GM12891 (cell line): ENCODE measurements around the gene SNX20.

Experiments used
- POLR2A ChIP-seq: IDR thresholded peaks from 2 replicates; pipeline ENCODE4 v1.6.1; 2011; ENCODE audit warnings: low read depth, low read length, control low read depth
- POLR2AphosphoS5 ChIP-seq: IDR thresholded peaks from 2 replicates; pipeline ENCODE4 v1.6.1; 2011; ENCODE audit warnings: low read depth, low read length, control low read depth
- POU2F2 ChIP-seq: IDR thresholded peaks from 2 replicates; pipeline ENCODE4 v1.6.1; 2011; ENCODE audit warnings: low read depth, mild to moderate bottlenecking, control low read depth, low read length, moderate library complexity

- TF ChIP-seq POLR2AphosphoS5 (no peak), POLR2A (no peak), POU2F2 (no peak)
Observed at GRCh38 chr16:50671644-50672260, 9.4 kb downstream of the SNX20 start.
